NT2/D1 (cell line): ENCODE results near the gene LBP.

Experiments
- DNase-seq: peaks from one replicate; pipeline ENCODE4 v3.0.0-alpha.2; 2011; ENCODE audit warnings: low read depth, low spot score
- H3K27me3 ChIP-seq: 2 replicates; pipeline ENCODE4 v1.6.0; 2011; ENCODE audit warnings: mild to moderate bottlenecking; ENCODE audit not compliant: insufficient read length, insufficient read depth
- H3K36me3 ChIP-seq: 2 replicates; pipeline ENCODE4 v1.6.1; 2011; ENCODE audit warnings: mild to moderate bottlenecking, low read length, mixed read lengths; ENCODE audit not compliant: insufficient read depth, insufficient read length
- H3K4me1 ChIP-seq: 2 replicates; pipeline ENCODE4 v1.5.1; 2011; ENCODE audit not compliant: insufficient read depth, insufficient read length
- H3K4me3 ChIP-seq: 2 replicates; pipeline ENCODE4 v1.5.1; 2011; ENCODE audit warnings: low read depth; ENCODE audit not compliant: insufficient read length
- H3K9ac ChIP-seq: 2 replicates; pipeline ENCODE4 v1.6.0; 2011; ENCODE audit warnings: low read depth; ENCODE audit not compliant: insufficient read length
- H3K9me3 ChIP-seq: 2 replicates; pipeline ENCODE4 v1.5.1; 2011; ENCODE audit warnings: mild to moderate bottlenecking, low read length; ENCODE audit not compliant: insufficient read depth
- SUZ12 ChIP-seq: IDR thresholded peaks from 2 replicates; pipeline ENCODE4 v1.6.1; 2011; ENCODE audit not compliant: insufficient read length, insufficient read depth; ENCODE audit errors: extremely low read depth
- YY1 ChIP-seq: IDR thresholded peaks from 2 replicates; pipeline ENCODE4 v1.6.1; 2011; ENCODE audit not compliant: insufficient read length, insufficient read depth
- ZNF274 ChIP-seq: IDR thresholded peaks from 2 replicates; pipeline ENCODE4 v1.6.1; 2011; ENCODE audit warnings: mild to moderate bottlenecking, low read depth, low read length

Gene LBP

DNA sequence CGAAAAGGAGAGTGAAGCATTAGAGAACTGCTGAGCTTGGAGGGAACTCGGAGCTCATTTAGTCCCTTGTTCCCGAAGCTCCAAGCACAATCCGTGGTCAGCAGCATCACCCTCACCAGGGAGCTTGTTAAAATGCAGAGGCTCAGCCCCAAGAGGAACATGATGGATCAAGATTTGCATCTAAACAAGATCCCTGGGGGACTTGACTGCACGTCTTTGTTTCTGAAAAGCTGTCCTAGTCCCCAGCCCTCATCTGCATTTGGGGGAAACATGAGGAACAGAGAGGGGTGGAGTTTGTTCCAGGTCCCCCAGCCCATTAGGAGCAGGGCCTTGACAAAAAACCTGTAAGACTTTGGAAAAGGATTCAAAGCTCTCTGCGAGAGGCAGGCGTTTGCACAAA, 4.1 kb upstream of the LBP start:
- Histone ChIP-seq H3K9ac (peak overlapping the region; percentile 39), H3K4me1 (peaks cover 18% of the 10 kb centered on the region), H3K27me3 (no peaks in the 10 kb centered on the region), H3K36me3 (no peaks in the 10 kb centered on the region), H3K9me3 (peaks cover 12% of the 10 kb centered on the region; the same call in 1 of the 2 replicates), H3K4me3 (no peak overlapping the region)
- DNase-seq: peak; percentile 93
- TF ChIP-seq SUZ12 (no peak), ZNF274 (no peak), YY1 (no peak)

DNA sequence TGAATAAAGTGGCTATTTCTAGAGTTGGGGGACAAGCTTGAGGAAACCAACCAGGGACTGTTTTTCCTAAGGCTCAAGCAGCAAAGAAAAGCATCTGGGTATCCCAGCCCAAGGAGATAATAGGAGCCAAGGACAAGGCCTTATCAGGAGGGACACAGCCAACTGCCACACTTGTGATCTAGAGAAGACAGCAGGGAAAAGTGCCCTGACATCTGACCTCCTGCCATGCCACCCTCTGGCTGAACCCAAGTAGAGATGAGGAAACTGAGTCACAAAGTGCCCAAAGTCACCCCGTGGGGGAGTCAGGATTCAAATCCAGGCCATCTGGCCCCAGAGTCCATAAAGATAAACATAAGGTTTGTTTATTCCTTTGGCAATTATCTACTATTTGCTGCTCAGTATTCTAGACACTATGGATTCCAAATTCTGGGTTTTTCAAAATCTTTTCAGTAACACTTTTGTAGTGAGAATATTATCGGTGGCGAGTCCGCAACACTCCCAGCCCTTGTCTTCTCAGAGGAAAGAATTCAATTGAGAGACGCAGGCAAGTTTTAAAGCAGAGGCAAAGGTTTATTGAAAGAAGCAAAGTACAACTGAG, 3.5 kb upstream of the LBP start:
- no peaks in the 10 kb centered on the region for H3K36me3 ChIP-seq
- no peak overlapping the region for H3K4me3 ChIP-seq
- no peaks in the 10 kb centered on the region for H3K27me3 ChIP-seq
- TF ChIP-seq ZNF274: no peak
- no peak for TF ChIP-seq SUZ12
- TF ChIP-seq YY1: no peak
- H3K9ac ChIP-seq: no peak overlapping the region
- peaks cover 18% of the 10 kb centered on the region for H3K4me1 ChIP-seq
- H3K9me3 ChIP-seq: peaks cover 9% of the 10 kb centered on the region; the same call in 1 of the 2 replicates
- no peak for DNase-seq

DNA sequence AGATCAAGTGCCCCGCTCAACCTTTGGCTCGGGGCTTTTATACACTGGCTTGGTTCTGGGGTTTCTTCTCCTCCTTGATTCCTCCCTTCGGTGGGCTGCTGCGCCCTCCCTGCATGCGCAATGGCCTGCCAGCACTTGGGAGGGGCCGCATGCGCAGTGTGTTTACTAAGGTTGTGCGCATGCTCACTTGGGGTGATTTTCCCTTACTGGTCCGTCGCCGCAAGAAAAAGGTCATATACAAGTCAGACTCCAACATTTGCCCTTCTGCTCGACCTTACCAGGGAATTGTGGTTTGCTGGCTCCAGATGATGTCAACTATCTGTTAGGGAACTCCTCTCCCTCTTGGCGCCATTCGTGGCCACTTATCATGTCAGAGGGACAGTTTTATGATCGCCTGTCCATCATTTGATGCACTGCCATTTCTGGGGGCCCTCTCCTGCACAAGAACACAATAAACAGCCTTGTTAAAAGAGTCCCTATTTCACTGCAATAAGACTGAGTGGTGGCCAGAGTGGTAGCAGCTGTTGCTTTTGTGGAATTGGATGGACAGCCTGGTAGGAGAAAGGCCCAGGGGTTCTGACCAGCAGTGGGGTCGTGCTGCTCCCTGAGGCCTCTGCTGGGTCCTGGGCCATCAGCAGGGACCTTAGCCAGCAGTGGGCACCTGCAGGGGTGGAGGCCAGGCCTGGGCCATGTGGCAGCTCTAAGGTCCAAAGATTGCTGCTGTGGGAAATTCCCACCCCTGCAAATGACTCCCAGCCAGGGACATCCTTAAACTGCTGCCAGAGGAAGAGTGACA, 2.8 kb upstream of the LBP start:
- H3K4me3 ChIP-seq: no peak overlapping the region
- peaks cover 18% of the 10 kb centered on the region for H3K4me1 ChIP-seq
- no peak for DNase-seq
- no peaks in the 10 kb centered on the region for H3K36me3 ChIP-seq
- H3K27me3 ChIP-seq: no peaks in the 10 kb centered on the region
- H3K9me3 ChIP-seq: peaks cover 2% of the 10 kb centered on the region; the same call in 1 of the 2 replicates
- H3K9ac ChIP-seq: no peak overlapping the region
- TF ChIP-seq SUZ12 (no peak), ZNF274 (no peak), YY1 (no peak)

DNA sequence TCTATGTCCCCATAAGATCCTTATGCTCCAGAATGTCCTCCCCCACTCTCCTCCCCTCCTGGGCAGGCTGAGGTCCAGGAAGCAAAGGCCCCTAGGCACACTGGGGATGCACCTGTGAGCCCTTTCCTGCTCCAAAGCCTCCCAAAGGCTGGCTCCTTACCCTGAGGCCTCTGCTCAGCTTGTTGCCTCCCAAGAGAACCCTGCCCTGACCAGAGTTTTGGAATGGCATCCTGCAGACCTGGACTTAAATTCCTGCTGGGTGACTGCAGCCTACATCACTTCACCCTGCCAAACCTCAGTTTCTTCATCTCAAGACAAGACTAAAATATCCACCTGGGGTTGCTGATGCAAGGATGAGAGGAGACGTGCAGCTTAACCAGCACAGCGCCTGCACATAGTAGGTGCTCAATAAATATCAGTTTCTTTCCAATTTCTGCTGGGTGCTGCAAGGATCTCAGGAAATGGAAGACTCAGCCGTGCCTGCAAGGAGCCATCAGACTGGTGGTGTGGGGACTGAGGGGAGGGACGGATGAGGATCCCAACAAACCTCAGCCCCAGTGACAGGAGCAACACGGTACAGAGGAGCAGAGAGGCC, 2.1 kb upstream of the LBP start:
- H3K9ac ChIP-seq: no peak overlapping the region
- no peak for TF ChIP-seq SUZ12
- no peak for TF ChIP-seq YY1
- TF ChIP-seq ZNF274: no peak
- no peaks in the 10 kb centered on the region for H3K9me3 ChIP-seq
- peaks cover 19% of the 10 kb centered on the region for H3K4me1 ChIP-seq
- H3K36me3 ChIP-seq: no peaks in the 10 kb centered on the region
- H3K27me3 ChIP-seq: no peaks in the 10 kb centered on the region
- no peak for DNase-seq
- no peak overlapping the region for H3K4me3 ChIP-seq

DNA sequence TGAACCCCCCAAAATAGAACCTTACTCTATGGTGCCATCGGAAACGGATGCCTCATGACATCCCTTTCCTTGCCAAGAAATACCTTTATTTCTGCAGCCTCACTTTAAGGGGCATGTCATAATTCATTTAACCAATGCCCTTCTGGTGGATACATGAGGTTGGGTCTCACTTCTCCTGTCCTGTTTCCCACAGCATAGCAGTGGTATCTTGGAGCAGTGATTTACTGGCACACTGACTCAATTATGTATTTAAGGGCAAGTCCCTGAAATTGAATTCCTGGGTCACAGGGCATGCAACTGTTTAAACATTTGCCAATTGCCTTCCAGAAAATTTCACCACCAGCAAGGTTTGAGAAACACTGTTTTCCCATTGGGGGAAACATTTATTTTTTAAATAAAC, 639 bp upstream of the LBP start:
- no peak overlapping the region for H3K9ac ChIP-seq

DNA sequence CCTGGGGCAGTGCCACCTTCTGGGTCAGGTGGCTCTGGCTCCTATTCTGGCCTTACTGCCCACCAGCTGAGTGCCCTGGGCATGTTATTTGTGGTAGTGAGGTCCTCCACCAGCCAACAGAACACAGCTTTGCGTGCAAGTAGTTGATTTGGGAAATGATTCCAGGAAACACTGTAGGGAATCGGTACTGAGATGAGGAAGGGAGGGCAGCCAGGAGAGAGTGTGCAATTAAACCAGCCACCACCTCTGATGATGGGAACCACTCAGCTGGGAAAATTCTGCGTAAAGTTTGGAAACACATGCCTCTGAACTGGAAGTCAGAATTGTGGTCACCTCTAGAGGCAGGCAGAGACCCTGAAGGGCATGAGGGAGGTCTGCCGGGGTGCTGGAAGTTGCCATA, 459 bp downstream of the LBP start:
- no peak for DNase-seq
- H3K9ac ChIP-seq: no peak overlapping the region
- TF ChIP-seq ZNF274: no peak
- no peak for TF ChIP-seq YY1
- no peak for TF ChIP-seq SUZ12
- peaks cover 18% of the 10 kb centered on the region for H3K4me1 ChIP-seq
- H3K36me3 ChIP-seq: no peaks in the 10 kb centered on the region
- H3K9me3 ChIP-seq: no peaks in the 10 kb centered on the region
- no peaks in the 10 kb centered on the region for H3K27me3 ChIP-seq
- no peak overlapping the region for H3K4me3 ChIP-seq

More for the DNA sequence above, 639 bp upstream of the LBP start:
- no peak overlapping the region for H3K4me3 ChIP-seq
- H3K9me3 ChIP-seq: no peaks in the 10 kb centered on the region
- TF ChIP-seq SUZ12: no peak
- TF ChIP-seq YY1: no peak
- no peak for TF ChIP-seq ZNF274
- peaks cover 21% of the 10 kb centered on the region for H3K4me1 ChIP-seq
- no peaks in the 10 kb centered on the region for H3K36me3 ChIP-seq
- H3K27me3 ChIP-seq: no peaks in the 10 kb centered on the region
- DNase-seq: no peak

DNA sequence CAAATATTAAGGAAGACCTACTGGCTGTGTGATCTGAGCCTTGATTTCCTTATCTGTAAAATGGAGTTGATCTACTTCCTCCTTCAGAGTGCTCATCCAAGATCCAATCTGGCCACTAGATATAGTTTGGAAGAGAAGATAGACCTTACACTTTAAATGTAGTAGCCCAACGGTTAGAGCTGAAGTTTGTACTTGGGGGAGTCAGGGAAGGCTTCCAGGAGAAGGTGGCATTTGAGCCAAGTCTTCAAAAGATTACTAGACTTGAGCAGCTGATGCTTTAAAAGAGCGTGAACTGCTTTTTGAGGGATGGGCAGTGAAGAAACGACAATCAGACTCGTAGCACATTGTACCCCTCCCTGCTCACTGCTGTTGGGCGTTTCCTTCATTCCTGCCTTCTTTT, 3.6 kb downstream of the LBP start:
- Histone ChIP-seq H3K4me3 (no peak overlapping the region), H3K4me1 (peaks cover 3% of the 10 kb centered on the region), H3K9ac (no peak overlapping the region), H3K27me3 (no peaks in the 10 kb centered on the region), H3K36me3 (no peaks in the 10 kb centered on the region), H3K9me3 (no peaks in the 10 kb centered on the region)
- TF ChIP-seq SUZ12 (no peak), ZNF274 (no peak)
- no peak for DNase-seq
